NOMO-1 treated with dmso at 0.1 percent for 144 hours (cell line): ENCODE results near the gene SLC22A8.
A peak's percentile ranks its signal among the peaks of the same experiment; 100 is the strongest.
"Not testable (repeated sequence)": the region's sequence is repeated elsewhere in the genome, so short reads cannot be mapped to it uniquely, and the experiment has no call there.

Source experiments
- DNase-seq: peaks from one replicate; lab custom pipeline; 2025; ENCODE audit not compliant: unreplicated experiment; lab: John Stamatoyannopoulos, UW

Gene SLC22A8

GRCh38 chr11:63015521-63016215 lies at the start of gene SLC22A8:
Gene SLC22A8, minus strand, starts transcription at chr11:63015841. Its CDS starts 883 bp downstream, at chr11:63014958.
- no peak for DNase-seq

- not testable (repeated sequence) for DNase-seq
Observed at GRCh38 chr11:63046203-63046602, 30.6 kb upstream of the SLC22A8 start.

GRCh38 chr11:63042596-63042995 lies 27.0 kb upstream of the SLC22A8 start:
- no peak for DNase-seq

GRCh38 chr11:63032457-63032856 lies 16.8 kb upstream of the SLC22A8 start:
- no peak for DNase-seq

- peak; percentile 80 for DNase-seq
Observed at GRCh38 chr11:63023841-63024648, 8.4 kb upstream of the SLC22A8 start.

- DNase-seq, result no peak
Observed at GRCh38 chr11:63023222-63023814, 7.7 kb upstream of the SLC22A8 start.

GRCh38 chr11:63022441-63022840 lies 6.8 kb upstream of the SLC22A8 start:
- DNase-seq, result no peak

GRCh38 chr11:63020671-63021291 lies 5.1 kb upstream of the SLC22A8 start:
- DNase-seq, result no peak

- no peak for DNase-seq
Observed at GRCh38 chr11:63019506-63019905, 3.9 kb upstream of the SLC22A8 start.

- DNase-seq, result no peak
Observed at GRCh38 chr11:63017306-63017974, 1.8 kb upstream of the SLC22A8 start.

- no peak for DNase-seq
Observed at GRCh38 chr11:63014408-63015055, 1.1 kb downstream of the SLC22A8 start.

GRCh38 chr11:63012839-63013238 lies 2.8 kb downstream of the SLC22A8 start:
- no peak for DNase-seq

GRCh38 chr11:63012430-63012829 lies 3.2 kb downstream of the SLC22A8 start:
- no peak for DNase-seq

- no peak for DNase-seq
Observed at GRCh38 chr11:63010934-63011439, 4.7 kb downstream of the SLC22A8 start.

- no peak for DNase-seq
Observed at GRCh38 chr11:63007920-63008319, 7.7 kb downstream of the SLC22A8 start.

- no peak for DNase-seq
Observed at GRCh38 chr11:63001456-63001855, 14.2 kb downstream of the SLC22A8 start.

GRCh38 chr11:62999649-63000048 lies 16.0 kb downstream of the SLC22A8 start:
- DNase-seq, result no peak

- no peak for DNase-seq
Observed at GRCh38 chr11:62999156-62999555, 16.5 kb downstream of the SLC22A8 start.

GRCh38 chr11:62996271-62996670 lies 19.4 kb downstream of the SLC22A8 start:
- DNase-seq, result no peak

GRCh38 chr11:62994775-62995174 lies 20.9 kb downstream of the SLC22A8 start:
- no peak for DNase-seq
